ENCODE results near the gene ACSS2.

DNA sequence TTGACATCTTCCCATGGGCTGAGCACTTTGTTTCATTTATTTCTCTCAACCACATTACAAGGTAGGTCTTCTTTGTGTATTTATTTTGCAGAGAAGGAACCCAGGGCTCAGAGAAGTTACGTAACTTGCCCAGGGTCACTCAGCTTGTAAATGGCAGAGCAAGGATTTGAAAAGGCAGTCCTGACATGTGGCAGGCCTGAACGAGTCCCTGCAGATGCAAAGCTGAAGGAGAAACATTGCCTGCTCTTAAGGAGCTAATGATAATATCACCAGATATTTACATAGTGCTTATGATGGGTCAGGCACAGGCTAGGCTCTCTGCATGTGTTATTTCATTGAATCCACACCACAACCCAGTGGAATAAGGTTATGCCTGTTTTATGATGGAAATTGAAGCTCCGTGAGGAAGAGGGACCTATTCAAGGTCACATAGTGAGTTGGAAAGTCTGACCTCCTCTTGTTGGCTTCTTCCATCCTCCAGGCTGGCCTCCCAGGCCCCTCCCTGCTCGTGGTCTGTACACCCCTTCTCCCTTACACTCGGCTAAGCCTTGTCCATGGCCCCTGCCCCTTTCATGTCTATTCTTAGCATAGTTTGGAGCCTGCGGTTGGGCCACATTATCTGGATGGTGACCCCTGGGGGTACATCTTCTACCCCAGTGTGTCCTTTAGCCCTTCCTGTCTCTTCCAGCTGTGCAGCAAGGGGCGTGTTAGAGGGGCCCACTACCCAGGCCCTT is 91.8 kb downstream of the ACSS2 start:
- TF ChIP-seq, protein P1, sequence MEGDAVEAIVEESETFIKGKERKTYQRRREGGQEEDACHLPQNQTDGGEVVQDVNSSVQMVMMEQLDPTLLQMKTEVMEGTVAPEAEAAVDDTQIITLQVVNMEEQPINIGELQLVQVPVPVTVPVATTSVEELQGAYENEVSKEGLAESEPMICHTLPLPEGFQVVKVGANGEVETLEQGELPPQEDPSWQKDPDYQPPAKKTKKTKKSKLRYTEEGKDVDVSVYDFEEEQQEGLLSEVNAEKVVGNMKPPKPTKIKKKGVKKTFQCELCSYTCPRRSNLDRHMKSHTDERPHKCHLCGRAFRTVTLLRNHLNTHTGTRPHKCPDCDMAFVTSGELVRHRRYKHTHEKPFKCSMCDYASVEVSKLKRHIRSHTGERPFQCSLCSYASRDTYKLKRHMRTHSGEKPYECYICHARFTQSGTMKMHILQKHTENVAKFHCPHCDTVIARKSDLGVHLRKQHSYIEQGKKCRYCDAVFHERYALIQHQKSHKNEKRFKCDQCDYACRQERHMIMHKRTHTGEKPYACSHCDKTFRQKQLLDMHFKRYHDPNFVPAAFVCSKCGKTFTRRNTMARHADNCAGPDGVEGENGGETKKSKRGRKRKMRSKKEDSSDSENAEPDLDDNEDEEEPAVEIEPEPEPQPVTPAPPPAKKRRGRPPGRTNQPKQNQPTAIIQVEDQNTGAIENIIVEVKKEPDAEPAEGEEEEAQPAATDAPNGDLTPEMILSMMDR (IDR thresholded peaks at IDR 0.05; ENCODE audit: insufficient read depth, low read length): no peak
- no peak for TF ChIP-seq POLR2AphosphoS5 (IDR thresholded peaks at IDR 0.05; ENCODE audit: low read depth)
- TF ChIP-seq SPI1 (IDR thresholded peaks at IDR 0.05; ENCODE audit: borderline replicate concordance, low read depth): no peak
- TF ChIP-seq, protein P2, sequence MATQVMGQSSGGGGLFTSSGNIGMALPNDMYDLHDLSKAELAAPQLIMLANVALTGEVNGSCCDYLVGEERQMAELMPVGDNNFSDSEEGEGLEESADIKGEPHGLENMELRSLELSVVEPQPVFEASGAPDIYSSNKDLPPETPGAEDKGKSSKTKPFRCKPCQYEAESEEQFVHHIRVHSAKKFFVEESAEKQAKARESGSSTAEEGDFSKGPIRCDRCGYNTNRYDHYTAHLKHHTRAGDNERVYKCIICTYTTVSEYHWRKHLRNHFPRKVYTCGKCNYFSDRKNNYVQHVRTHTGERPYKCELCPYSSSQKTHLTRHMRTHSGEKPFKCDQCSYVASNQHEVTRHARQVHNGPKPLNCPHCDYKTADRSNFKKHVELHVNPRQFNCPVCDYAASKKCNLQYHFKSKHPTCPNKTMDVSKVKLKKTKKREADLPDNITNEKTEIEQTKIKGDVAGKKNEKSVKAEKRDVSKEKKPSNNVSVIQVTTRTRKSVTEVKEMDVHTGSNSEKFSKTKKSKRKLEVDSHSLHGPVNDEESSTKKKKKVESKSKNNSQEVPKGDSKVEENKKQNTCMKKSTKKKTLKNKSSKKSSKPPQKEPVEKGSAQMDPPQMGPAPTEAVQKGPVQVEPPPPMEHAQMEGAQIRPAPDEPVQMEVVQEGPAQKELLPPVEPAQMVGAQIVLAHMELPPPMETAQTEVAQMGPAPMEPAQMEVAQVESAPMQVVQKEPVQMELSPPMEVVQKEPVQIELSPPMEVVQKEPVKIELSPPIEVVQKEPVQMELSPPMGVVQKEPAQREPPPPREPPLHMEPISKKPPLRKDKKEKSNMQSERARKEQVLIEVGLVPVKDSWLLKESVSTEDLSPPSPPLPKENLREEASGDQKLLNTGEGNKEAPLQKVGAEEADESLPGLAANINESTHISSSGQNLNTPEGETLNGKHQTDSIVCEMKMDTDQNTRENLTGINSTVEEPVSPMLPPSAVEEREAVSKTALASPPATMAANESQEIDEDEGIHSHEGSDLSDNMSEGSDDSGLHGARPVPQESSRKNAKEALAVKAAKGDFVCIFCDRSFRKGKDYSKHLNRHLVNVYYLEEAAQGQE (IDR thresholded peaks at IDR 0.05; ENCODE audit: insufficient replicate concordance, low read depth): no peak
- no peak for TF ChIP-seq GABPA (IDR thresholded peaks at IDR 0.05; ENCODE audit: low read depth)
